NCI-H2196 (cell line): ENCODE data around the gene GAD2.

Experiments used
- DNase-seq: peaks from one replicate; lab custom pipeline; 2025; ENCODE audit not compliant: unreplicated experiment; lab: John Stamatoyannopoulos, UW

The GAD2 gene

DNA sequence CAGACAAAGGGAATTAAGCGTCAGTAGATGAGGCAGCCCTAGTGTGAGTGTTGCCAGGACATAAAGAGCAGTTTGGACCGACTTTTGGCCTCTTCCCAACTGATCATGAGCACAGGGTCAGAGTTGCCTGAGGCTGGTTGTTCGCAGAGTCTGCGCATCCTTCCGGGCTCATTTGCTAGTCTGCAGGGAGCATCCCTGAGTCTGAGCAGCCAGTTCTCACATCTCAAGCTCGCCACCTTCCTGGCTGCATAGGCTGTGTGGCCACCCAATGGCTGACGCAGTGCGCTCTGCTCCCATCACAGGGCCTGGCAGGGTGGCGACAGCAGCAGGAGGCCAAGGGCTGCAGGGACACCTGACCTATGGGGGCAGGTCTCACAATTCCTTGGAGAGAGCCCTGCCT is 5.0 kb downstream of the GAD2 start:
- no peak for DNase-seq

DNA sequence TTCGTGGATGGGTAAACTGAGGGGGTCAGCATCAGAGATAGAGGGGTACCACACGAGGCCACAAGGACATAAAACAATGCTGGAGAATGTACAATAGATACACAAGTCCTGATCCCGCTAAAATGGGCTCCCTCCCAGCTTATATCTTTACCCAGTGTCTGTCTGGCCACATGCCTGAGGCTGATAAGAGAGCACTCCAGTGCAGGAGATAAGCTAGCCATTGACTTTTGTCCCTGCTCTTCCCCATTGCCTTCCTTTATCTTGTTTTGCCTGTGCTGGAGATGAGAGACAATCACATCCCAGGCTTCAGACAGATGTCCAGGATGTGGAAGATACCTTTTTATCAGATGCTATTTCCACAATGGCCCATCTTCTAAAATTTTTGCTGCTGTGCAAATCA is 6.0 kb downstream of the GAD2 start:
- no peak for DNase-seq

DNA sequence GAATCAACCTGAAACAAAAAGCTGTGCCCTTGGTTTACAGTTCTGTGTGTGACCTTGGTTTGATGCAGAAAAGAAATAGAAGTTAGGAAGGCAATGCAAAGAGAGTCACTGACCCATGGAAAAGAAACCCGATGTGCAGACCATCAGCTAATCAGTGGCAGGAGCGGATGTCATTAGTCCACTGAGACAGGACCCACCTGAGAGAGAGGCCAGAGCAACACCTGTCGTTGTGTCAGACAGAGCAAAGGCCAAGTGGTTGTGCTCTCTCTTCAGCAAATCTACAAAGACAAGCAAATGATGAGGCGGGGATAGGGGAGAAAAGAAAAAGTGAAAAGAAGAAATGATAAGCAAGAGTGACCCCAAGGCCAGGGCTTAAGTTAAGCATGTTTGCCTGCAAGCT is 8.7 kb downstream of the GAD2 start:
- no peak for DNase-seq

DNA sequence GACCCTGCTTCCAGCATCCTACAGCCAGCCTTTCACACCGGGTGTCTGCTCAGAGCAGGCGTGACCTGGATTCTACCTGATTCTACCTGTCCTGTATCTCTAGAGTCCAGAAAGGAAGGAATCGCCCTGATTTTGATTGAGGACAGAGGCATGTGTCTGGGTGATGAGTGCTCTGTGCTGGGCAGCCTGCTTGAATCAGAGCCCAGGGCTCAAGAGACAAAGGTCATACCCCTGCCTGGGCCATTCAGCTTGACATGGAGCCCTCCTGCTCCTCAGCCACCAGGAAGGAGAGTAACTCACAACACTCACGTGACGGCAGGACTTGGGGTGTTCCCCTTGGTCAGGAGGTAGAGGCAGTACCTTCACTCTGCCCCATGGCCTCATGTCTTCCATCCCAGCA is 11.2 kb downstream of the GAD2 start:
- DNase-seq: no peak

DNA sequence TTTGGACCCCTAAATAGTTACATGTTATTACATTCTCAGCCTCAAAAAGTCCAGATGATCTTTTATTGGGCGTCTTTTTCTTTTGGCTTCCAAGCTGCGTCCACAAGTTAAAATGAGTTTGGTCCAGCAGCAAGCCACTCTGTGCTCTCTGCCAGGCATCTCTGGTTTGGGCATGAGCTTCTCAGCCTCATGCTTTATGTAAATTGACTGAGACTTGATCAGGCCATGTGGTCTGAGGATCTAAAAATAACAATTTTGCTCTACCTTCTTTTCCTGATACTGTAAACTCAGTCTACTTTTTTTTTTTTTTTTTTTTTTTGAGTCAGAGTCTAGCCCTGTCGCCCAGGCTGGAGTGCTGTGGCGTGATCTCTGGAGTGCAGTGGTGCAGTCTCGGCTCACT is 15.6 kb downstream of the GAD2 start:
- no peak for DNase-seq

DNA sequence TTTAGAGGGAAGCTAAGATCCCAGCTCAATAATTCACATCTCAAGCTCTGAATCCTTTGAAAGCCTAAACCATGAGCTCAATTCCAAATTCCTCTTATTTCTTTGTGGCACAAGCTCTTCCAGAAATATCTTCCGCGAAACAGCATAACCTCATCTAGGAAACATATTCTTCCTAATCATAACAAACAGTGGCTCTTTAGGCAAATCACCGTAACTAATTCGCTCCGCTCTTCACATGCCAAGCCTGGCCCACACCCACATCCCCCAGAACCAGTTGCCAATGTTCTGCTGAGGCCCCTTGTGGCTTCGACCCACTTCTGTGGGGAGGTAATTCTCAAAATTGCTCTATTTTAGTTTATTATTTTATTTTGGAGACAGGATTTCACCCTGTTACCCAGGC is 19.2 kb downstream of the GAD2 start:
- no peak for DNase-seq

DNA sequence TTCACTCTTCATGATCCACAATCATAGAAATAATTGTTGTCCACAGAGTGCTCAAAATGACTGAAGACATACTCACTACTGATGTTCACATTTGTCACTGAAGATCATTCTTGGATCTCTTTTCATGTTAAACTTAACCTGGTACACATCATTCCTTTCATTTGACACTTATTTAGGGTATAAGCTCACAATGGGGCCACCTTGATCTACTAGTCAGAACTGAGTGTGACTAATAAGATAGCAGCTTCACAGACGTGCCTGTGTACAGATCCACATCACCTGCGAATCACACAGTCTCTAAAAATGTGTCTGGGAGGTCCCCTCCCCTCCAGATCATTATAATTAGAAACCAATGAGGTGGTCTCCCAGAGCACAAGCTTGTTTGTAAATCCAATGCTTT is 21.8 kb downstream of the GAD2 start:
- DNase-seq: no peak

DNA sequence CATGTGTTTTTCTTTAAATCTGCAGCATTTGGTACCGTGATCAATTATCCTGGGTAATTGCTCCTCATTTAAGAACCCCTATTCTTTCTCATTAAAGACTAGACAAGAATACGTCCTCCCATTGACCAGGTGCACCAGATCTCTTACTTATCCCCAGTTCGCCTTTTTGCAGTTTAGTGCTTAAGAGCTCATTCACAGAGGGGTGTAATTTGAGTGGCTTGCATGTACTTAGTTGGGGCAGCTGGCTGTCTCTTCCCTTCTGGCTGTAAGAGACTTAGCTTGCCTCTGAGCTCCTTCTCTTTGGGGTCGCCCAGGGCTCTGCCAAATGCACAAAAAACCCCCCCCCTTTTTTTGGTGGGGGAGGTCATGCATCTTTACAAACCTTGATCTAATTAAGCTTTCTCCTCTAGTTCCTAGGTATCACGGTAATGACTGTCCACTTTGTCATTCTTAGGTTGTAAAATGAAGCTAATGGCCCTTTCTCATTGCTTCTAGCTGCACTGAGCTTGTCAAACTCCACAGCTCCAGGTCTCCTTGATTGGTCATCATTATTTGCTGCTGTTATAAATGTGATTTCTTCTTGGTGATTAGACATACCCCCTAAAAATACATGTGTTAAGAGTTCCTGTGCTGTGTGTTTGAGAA is 26.3 kb downstream of the GAD2 start:
- DNase-seq: peak; percentile 17

DNA sequence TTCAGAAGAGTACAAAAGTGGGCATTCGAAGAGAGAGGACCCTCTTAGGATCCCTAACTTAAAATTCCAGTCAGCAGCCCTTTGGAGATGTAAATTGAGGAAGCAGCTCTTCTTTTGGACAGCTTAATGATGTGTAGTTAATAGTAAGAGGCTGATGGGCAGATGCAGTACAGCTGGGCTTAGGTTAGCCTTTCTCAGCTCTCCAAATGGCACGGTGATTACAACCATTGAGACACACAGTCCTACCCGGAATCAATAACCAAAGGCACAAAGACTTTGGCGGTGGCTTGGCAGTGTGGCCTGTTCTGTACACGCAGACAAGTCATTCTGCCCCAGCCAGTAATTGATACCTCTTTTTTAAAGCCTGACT is 26.8 kb downstream of the GAD2 start:
- DNase-seq: no peak

DNA sequence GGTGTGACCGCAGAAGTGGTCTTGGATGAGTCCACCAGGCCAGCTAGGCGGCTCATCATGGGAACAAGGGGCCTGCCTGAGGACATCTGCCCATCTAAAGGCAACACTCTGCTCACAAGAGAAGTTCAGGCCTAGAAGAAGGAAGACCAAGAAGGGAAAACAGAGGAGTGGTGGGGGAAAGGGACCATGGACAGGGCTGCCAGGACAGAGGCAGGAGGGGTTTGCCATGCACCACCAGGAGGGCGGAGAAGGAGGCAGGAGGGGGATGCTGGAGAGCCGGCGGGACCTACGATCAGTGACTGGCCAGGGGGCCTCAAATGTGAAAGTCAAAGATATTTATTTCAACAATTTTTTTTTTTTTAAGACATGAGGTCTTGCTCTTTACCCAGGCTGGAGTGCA is 33.1 kb downstream of the GAD2 start:
- DNase-seq: no peak

DNA sequence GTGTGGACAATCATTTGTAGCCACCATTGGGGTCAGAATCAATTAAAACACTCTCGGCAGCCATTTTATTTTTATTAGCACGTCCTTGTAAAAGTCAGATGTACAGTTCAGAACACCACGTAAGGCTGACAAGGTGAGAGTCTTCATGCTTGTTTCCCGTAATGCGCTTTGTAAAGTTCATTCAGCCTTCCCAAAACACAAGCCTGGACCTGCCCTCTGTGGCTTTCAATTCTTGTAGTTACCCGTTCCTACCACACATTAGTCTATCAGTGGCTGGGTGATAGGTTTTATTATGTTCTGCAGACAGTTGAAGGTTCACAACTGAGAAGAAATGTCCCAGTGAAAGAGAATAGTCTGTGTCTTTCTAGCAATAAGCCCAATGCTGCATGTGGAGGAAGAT is 35.4 kb downstream of the GAD2 start:
- no peak for DNase-seq

DNA sequence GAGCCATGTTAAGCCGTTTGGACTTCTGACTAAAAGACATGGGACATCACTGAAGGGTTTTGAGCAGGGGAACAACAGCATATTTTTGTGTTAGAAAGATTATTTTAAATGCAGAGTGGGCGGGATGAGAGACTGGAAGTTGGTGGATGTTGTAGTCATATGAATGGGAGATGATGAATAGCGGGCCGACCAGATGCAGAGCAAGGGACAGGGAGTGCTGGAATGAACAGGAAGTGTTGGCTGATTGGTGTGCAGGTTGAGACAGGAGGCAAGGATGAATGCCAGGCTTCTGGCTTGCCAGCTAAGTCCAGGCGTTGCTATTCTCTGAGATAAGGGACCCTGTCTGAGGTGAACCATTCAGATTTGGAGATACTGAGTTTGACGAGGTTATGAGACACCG is 38.0 kb downstream of the GAD2 start:
- no peak for DNase-seq

DNA sequence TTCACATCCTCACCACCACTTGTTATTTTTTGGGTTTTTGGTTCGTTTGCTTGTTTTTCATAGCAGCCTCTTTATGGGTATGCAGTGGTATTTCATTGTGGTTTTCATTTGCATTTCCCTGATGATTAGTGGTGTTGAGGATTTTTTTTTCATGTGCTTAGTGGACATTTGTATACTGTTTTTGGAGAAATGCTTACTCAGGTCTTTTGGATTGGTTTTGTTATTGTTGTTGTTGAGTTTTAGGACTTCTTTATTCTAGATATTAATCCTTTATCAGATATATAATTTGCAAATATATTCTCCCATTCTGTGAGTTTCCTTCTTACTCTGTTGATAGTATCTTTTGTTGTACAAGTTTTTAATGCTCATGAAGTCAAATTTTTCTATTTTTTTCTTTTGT is 42.8 kb downstream of the GAD2 start:
- DNase-seq: no peak

DNA sequence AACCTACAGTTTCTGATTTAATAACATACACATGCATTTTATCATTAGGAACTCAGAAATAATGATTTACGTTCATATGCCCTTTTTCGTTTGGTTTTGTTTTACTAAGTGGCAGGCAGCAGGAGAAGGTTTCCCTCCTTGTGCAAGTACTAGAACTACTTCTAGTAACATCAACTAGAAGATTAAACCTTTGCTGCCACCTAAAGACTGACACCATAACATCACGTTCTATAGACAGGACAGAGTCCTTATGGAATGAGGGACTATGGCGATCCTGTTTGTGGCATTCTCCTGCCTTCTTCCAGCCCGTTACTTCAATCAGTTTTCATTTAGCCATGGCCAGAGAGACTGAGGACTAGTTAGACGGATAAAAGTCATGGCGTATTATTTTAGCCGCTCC is 53.2 kb downstream of the GAD2 start:
- DNase-seq: peak; percentile 19

DNA sequence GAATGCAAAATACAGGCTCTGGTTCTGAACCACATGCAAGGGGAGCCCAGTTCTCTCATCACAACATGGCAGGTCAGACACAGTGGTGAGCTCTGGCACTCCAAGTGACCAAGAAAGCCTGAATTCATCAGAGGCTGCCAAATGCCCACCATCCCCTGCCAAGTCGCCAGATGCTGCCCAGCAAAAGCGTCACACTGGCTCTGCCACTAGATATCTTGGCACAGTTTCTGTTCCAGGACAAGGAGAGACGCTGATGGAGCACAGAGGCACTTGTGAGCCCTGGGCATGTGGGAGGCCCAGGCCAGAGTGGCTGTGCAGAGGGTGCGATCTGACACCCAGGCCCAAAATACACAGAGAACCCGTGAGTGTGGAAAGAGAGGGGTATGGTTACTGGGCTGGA is 57.8 kb downstream of the GAD2 start:
- peak; percentile 14 for DNase-seq

DNA sequence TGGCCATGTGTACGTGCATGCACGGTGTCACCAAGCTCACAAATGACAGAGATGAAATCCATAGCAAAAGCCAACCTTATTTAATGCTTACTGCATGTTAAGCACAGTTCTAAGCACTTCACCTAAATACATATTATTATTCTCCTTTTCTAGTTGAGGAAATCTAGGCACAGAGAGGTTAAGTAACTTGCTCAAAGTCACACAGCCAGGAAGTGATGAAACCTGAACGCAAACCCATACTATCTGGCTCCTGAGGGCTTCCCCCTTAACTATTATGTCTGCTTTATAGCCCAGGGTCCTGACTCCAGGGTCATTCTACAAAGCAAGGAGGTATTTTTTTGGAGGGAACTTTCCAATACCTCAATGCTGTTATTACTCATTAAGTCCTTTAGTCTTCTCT is 61.7 kb downstream of the GAD2 start:
- no peak for DNase-seq

DNA sequence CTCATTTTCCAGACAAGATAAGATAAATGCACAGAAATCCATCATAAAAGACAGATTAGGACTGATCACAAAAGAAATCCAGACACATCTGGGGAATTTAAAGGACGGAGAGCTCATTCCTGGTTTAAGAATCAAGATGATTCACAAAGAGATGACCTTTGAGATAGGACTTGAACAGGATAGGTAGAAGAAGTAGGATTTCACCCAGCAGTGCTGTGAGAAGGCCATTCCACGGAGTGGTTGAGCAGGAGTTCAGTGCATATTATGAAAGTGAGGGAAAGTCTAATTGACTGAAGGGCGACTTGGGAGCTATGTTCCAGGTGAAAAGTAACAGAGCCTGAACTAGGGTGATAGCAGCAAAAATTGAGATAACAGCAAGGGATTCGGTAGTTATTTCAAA is 73.7 kb downstream of the GAD2 start:
- no peak for DNase-seq

DNA sequence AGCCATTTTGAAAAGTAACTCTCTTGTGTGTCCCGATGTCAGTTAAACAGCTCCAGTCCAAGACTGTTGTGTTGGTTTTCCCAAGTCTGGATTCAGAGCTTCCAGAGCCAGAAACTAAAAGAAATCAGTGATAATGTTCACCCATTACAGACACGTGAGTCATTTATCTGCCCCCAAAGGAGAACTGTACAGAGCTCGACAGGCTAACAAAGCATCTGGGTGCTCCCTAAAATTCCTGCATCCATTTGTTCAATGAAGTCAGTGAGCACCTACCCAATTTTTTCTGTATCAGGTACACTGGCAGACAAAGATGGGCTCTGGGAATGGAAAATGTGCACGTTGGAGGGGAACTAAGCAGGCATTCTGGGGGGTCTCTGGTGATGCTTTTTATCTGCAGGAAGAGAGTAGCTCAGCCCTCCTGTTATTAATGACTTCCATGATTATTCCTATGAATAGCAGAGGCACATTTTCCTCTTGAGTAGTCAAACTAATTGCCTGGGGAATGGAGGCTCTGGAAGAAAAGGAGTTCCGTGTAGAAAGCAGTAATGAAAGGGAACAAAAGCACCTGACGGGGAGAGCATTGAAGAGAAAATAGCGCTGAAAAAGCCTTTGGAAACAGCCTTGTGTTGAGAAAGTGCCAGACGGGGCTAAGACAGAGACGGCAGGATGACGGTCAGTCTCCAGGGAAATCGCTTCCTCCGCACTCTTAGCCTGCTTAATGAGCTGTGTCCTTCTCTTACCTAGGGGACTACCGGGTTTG is 75.3 kb downstream of the GAD2 start:
- no peak for DNase-seq

DNA sequence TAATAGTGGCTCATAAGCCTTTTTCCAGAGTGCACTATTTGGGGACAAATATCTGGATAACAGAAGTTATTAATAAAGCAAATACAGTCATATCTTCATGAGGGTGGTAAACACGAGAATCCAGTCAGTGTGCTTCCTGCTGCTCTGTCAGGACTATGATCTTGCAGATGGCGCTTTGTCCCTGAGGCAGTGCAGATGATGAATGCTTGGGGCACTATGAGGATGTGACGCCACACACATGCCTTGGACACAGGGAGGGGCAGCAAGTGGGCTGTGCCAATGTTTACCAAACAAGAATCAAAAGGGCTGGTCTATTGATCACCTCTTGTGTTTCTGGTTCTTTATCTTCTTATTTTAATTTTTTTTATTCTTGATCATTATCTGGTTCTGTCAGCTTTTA is 79.8 kb downstream of the GAD2 start:
- no peak for DNase-seq

DNA sequence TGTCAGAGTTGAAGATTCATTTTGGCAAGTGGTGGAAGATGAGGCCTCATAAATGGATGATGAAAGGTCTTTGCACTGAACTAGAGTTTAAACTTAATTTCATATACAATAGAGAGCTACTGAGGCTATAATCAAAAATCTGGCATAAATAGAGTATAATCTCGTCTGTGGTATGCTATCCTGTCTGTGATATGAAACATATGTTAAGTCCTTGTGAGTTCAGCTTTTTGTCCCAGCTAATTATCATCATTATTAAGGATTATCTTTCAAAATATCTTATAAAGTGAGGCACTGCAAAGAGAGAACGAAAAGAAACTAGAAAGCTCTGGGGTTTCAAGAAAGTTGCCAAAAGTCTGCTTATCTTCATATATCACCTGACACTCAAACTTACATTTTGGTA is 83.4 kb downstream of the GAD2 start:
- no peak for DNase-seq

DNA sequence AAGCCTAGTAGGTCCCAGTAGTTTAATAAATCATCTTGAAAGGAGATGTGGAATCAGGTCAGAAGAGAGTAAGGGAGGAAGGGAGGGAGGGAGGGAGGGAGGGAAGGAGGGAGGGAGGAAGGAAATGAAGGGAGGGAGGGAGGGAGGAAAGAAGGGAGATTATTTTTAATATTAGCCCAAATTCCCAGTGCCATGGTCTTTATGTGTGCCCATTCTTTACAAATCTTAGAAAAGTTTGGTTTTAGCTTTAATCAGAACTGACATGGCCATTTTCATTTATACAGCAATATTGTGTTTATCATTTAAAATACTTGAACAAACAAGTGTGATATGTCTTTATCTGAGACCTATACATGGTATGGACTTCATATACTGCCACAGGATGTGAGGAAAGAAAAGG is 86.8 kb downstream of the GAD2 start:
- DNase-seq: no peak

DNA sequence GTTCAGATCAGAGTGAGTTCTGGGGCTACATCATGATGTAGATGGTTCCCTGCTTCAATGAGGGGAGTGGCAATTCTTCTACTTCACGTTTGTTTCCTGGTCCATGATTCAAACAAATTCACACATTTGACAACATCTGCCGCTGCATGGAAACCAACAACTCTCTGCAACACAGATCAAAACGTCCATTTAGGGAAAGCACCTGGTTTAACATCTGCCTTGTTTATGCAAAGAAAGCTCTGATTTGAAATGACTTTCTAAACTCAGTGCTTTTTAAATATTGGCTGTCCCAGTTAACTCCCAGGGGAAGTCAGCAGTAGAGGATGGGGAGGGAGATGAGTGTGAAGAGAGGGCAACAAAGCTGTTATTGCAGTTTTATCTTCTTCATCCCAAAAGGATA is 93.8 kb downstream of the GAD2 start:
- no peak for DNase-seq

DNA sequence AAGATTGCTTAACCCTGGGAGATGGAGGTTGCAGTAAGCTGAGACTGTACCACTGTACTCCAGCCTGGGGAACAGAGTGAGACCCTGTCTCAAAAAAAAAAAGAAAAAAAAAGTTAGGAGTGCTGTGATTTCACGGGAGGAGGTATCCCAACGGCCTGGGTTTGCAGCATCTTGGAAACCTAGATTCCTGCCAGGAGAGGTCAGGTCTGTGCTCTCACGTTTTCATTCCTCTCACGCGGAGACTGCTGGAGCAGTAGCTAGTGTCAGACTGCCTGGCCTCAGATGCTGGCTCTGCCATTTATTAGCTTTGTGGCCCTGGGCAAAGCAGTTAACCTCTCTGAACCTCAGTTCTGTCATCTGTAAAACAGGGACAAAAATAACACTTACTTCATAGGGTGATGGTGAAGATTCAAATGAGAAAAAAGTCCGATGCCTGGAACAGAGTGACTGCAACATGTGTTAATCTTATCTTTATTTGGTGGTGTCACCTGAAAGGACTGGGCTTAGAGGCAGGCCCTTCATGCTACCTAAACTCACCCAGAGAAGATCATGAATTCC is 94.9 kb downstream of the GAD2 start:
- no peak for DNase-seq
